GM18505 (cell line): ENCODE data around the gene SELENOT.
"Not testable (repeated sequence)": the region's sequence is repeated elsewhere in the genome, so short reads cannot be mapped to it uniquely, and the experiment has no call there.

ENCODE experiments used
- ATAC-seq: cut with Tn5 transposase; IDR thresholded peaks from one replicate; pipeline ENCODE4 v1.9.1; 2021; ENCODE audit not compliant: unreplicated experiment
- POLR2A ChIP-seq: IDR thresholded peaks from 4 replicates; pipeline ENCODE4 v1.6.1; 2011; ENCODE audit warnings: borderline replicate concordance; ENCODE audit not compliant: insufficient read depth, insufficient read length; ENCODE audit errors: extremely low read depth

The SELENOT gene

GRCh38 chr3:150613709-150614480, 10.8 kb downstream of the SELENOT start:
- no peak for ATAC-seq
- no peak for TF ChIP-seq POLR2A

- TF ChIP-seq POLR2A: no peak
- ATAC-seq: no peak
Measured at GRCh38 chr3:150620002-150620689, 17.0 kb downstream of the SELENOT start.

- ATAC-seq: not testable (repeated sequence)
Measured at GRCh38 chr3:150622955-150623354, 19.8 kb downstream of the SELENOT start.

GRCh38 chr3:150623945-150624344, 20.8 kb downstream of the SELENOT start:
- TF ChIP-seq POLR2A: no peak
- no peak for ATAC-seq

GRCh38 chr3:150626148-150626930, 23.2 kb downstream of the SELENOT start:
- no peak for TF ChIP-seq POLR2A
- no peak for ATAC-seq

- no peak for TF ChIP-seq POLR2A
- ATAC-seq: no peak
Measured at GRCh38 chr3:150627557-150627956, 24.4 kb downstream of the SELENOT start.

GRCh38 chr3:150631515-150632221, 28.5 kb downstream of the SELENOT start:
- no peak for ATAC-seq
- TF ChIP-seq POLR2A: no peak

GRCh38 chr3:150635076-150635475, 32.0 kb downstream of the SELENOT start:
- no peak for TF ChIP-seq POLR2A
- no peak for ATAC-seq

- ATAC-seq: peak; percentile 66
- no peak for TF ChIP-seq POLR2A
Measured at GRCh38 chr3:150635526-150635925, 32.4 kb downstream of the SELENOT start.

GRCh38 chr3:150636258-150636657, 33.1 kb downstream of the SELENOT start:
- no peak for TF ChIP-seq POLR2A
- ATAC-seq: no peak

GRCh38 chr3:150639262-150639661, 36.1 kb downstream of the SELENOT start:
- TF ChIP-seq POLR2A: no peak
- ATAC-seq: no peak

- TF ChIP-seq POLR2A: no peak
- no peak for ATAC-seq
Measured at GRCh38 chr3:150640256-150640655, 37.1 kb downstream of the SELENOT start.

- no peak for TF ChIP-seq POLR2A
Measured at GRCh38 chr3:150653110-150653561, 50.0 kb downstream of the SELENOT start.

More at GRCh38 chr3:150653110-150653561, 50.0 kb downstream of the SELENOT start:
- ATAC-seq: no peak
